22Rv1 (cell line): ENCODE measurements around the gene LOXL4.

Experiments
- ZFX ChIP-seq: fragments of 450-650 bp; IDR thresholded peaks from 2 replicates; pipeline ENCODE4 v1.6.1; 2017; ENCODE audit warnings: antibody characterized with exemption, borderline replicate concordance
- TF ChIP-seq, protein P1 (sequence below): fragments of 450-650 bp; IDR thresholded peaks from 2 replicates; pipeline ENCODE4 v1.5.1; 2017; ENCODE audit warnings: mild to moderate bottlenecking

DNA sequence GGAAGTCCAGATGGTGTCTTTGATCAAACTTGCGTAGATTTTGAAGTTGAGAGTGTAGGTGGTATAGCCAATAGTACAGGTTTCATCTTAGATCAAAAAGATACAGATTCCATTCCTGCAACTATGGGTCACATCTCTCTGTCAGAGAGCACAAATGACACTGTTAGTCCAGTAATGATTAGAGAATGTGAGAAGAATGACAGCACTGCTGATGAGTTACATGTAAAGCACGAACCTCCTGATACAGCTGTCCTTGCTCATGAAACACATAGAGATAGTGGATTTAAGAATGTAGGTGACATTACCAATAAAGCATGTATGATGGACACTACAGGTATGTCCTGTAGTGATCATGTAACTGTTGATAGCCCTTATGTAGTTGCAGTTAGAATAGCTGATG lies 59.1 kb downstream of the LOXL4 start:
- TF ChIP-seq, protein P1, sequence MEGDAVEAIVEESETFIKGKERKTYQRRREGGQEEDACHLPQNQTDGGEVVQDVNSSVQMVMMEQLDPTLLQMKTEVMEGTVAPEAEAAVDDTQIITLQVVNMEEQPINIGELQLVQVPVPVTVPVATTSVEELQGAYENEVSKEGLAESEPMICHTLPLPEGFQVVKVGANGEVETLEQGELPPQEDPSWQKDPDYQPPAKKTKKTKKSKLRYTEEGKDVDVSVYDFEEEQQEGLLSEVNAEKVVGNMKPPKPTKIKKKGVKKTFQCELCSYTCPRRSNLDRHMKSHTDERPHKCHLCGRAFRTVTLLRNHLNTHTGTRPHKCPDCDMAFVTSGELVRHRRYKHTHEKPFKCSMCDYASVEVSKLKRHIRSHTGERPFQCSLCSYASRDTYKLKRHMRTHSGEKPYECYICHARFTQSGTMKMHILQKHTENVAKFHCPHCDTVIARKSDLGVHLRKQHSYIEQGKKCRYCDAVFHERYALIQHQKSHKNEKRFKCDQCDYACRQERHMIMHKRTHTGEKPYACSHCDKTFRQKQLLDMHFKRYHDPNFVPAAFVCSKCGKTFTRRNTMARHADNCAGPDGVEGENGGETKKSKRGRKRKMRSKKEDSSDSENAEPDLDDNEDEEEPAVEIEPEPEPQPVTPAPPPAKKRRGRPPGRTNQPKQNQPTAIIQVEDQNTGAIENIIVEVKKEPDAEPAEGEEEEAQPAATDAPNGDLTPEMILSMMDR, result no peak
- TF ChIP-seq ZFX, result no peak
